Nephron progenitor cell (in vitro differentiated cells): ENCODE data around the gene SLC35F6.
"Not testable (repeated sequence)": the region's sequence is repeated elsewhere in the genome, so short reads cannot be mapped to it uniquely, and the experiment has no call there.

Experiments
- DNase-seq: peaks from one replicate; pipeline ENCODE4 v3.0.0; 2021
- H3K27ac Mint-ChIP-seq: 2 replicates; pipeline ENCODE4 v1.8.0; 2021; ENCODE audit warnings: mild to moderate bottlenecking, moderate library complexity, mixed read lengths
- H3K27me3 Mint-ChIP-seq: 2 replicates; pipeline ENCODE4 v1.8.0; 2021; ENCODE audit warnings: mild to moderate bottlenecking, low read depth, mixed read lengths; ENCODE audit not compliant: poor library complexity
- H3K36me3 Mint-ChIP-seq: 2 replicates; pipeline ENCODE4 v1.8.0; 2021; ENCODE audit warnings: low read depth, mixed read lengths
- H3K4me1 Mint-ChIP-seq: 2 replicates; pipeline ENCODE4 v1.8.0; 2021; ENCODE audit warnings: mixed read lengths
- H3K4me3 Mint-ChIP-seq: 2 replicates; pipeline ENCODE4 v1.8.0; 2021; ENCODE audit warnings: mild to moderate bottlenecking, moderate library complexity, mixed read lengths
- H3K9me3 Mint-ChIP-seq: 2 replicates; pipeline ENCODE4 v1.8.0; 2021; ENCODE audit warnings: mild to moderate bottlenecking, moderate library complexity, mixed read lengths
- TF ChIP-seq, protein P1 (sequence below): fragments of 200-600 bp; sonication (generic); IDR thresholded peaks from 2 replicates; pipeline ENCODE4 v1.5.0; 2021; ENCODE audit warnings: antibody characterized with exemption

The SLC35F6 gene

DNA sequence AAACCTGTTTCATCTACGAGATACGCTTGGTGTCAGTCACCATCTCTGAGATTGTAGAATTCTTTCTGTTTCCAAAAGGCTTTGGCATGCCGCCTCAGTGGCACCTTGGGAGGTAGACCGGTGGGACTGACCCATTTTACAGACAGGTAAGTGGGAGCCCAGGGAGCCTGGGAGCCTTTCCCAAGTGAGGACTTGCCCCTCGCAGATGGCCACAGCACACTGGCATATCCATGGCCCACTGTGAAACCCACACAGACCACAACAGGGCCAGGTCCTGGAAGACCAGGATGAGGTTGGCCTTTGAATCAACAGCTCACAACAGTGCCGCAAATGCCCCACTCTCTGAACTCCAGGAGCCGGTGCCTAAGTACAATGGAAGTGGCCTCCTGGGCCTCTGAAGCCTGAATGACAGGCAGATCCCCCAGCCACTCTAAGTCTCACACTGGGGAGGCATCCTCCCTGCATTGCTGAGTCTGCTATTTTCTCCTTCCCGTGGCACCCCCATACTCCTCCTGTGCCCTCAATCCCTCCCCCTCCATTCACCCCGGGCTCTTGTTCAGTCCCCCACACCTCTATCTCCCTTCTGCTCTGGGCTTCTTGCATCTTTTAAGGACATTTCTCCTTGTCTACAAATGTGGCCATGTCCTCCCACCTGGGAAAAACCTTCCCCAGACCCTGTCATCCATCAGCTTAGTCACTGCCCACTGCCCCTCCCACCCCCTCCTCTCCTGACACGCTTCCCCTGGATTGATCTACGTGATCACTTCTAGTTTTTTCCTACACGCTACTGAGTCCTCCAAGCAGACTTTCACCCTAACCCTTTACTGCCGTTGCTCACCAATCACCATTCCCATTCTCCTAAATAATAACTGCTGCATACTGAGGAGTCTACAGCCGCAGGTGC, 48.0 kb downstream of the SLC35F6 start:
- peaks cover 6% of the 10 kb centered on the region for H3K9me3 Mint-ChIP-seq
- H3K4me1 Mint-ChIP-seq = peaks cover 60% of the 10 kb centered on the region
- H3K27ac Mint-ChIP-seq = no peak overlapping the region
- H3K4me3 Mint-ChIP-seq = no peak overlapping the region
- H3K27me3 Mint-ChIP-seq = peaks cover 15% of the 10 kb centered on the region
- no peaks in the 10 kb centered on the region for H3K36me3 Mint-ChIP-seq
- no peak for DNase-seq
- TF ChIP-seq, protein P1, sequence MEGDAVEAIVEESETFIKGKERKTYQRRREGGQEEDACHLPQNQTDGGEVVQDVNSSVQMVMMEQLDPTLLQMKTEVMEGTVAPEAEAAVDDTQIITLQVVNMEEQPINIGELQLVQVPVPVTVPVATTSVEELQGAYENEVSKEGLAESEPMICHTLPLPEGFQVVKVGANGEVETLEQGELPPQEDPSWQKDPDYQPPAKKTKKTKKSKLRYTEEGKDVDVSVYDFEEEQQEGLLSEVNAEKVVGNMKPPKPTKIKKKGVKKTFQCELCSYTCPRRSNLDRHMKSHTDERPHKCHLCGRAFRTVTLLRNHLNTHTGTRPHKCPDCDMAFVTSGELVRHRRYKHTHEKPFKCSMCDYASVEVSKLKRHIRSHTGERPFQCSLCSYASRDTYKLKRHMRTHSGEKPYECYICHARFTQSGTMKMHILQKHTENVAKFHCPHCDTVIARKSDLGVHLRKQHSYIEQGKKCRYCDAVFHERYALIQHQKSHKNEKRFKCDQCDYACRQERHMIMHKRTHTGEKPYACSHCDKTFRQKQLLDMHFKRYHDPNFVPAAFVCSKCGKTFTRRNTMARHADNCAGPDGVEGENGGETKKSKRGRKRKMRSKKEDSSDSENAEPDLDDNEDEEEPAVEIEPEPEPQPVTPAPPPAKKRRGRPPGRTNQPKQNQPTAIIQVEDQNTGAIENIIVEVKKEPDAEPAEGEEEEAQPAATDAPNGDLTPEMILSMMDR = no peak

GRCh38 chr2:26812731-26813130, 48.6 kb downstream of the SLC35F6 start:
- peaks cover 6% of the 10 kb centered on the region for H3K9me3 Mint-ChIP-seq
- no peak overlapping the region for H3K27ac Mint-ChIP-seq
- DNase-seq = no peak
- TF ChIP-seq, protein P1 = no peak
- peaks cover 54% of the 10 kb centered on the region for H3K4me1 Mint-ChIP-seq
- H3K4me3 Mint-ChIP-seq = no peak overlapping the region
- H3K36me3 Mint-ChIP-seq = no peaks in the 10 kb centered on the region
- H3K27me3 Mint-ChIP-seq = peaks cover 15% of the 10 kb centered on the region

DNA sequence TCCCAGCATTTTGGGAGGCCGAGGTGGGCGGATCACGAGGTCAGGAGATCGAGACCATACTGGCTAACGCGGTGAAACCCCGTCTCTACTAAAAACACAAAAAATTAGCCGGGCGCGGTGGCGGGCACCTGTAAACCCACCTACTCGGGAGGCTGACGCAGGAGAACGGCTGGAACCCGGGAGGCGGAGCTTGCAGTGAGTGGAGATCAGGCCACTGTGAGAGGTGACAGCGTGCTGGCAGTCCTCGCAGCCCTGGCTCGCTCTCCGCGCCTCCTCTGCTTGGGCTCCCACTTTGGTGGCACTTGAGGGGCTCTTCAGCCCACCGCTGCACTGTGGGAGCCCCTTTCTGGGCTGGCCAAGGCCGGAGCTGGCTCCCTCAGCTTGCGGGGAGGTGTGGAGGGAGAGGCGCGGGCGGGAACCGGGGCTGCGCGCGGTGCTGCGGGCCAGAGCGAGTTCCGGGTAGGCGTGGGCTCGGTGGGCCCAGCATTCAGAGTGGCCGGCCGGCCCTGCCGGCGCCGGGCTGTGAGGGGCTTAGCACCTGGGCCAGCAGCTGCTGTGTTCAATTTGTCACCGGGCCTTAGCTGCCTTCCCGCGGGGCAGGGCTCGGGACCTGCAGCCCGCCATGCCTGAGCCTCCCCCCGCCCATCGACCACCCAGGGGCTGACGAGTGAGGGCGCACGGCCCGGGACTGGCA, 50.1 kb downstream of the SLC35F6 start:
- Mint-ChIP-seq H3K4me1 (peaks cover 47% of the 10 kb centered on the region), H3K27me3 (peaks cover 25% of the 10 kb centered on the region)
- not testable (repeated sequence) for DNase-seq, H3K27ac Mint-ChIP-seq, H3K36me3 Mint-ChIP-seq, H3K4me3 Mint-ChIP-seq, H3K9me3 Mint-ChIP-seq

DNA sequence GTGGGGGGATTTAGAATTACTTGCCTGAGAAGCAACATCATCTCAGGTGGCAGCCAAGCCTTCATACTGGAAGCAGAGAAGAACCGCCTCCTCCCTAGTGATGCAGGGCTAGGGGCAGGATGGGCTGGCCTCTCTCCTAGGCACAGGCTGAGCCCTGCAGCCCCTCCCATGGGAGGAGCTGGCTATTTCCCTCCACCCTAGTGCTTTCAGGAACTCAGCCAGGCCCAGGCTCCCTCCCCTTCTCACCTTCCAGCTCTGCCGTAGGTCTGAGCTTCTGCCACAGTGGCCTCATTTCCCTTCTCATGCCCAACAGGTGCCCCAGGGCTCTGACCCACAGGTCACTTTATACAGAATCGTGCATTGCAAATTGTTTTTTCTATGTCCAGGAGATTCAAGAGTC, 52.8 kb downstream of the SLC35F6 start:
- Mint-ChIP-seq H3K4me3 (no peak overlapping the region), H3K9me3 (peaks cover 6% of the 10 kb centered on the region), H3K27me3 (peaks cover 33% of the 10 kb centered on the region), H3K4me1 (peaks cover 29% of the 10 kb centered on the region), H3K27ac (no peak overlapping the region), H3K36me3 (no peaks in the 10 kb centered on the region)
- TF ChIP-seq, protein P1 = no peak
- DNase-seq = no peak

- no peak for DNase-seq
- Mint-ChIP-seq H3K4me3 (no peak overlapping the region), H3K36me3 (no peaks in the 10 kb centered on the region), H3K9me3 (peaks cover 6% of the 10 kb centered on the region), H3K4me1 (peaks cover 17% of the 10 kb centered on the region), H3K27me3 (peaks cover 33% of the 10 kb centered on the region), H3K27ac (no peak overlapping the region)
- TF ChIP-seq, protein P1 = no peak
Observed at GRCh38 chr2:26818255-26818654, 54.2 kb downstream of the SLC35F6 start.

DNA sequence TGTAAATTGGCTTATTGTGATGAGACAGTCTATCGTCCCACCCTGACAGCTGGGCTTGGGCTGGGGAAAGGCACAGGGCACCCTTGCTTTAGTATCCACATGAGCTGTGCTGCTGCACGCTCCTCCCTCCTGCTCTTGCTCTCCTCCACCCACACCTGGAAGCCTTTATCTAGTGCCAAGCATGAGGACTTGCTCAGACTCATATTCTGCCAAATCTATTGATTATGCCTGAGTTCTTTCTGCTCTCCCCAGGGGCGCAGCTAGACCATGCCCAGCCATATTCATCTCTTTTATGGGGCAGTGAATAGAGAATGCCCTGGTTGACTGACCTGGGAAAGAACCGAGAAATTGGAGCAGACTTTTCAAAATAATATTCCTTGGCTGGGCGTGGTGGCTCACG, 54.9 kb downstream of the SLC35F6 start:
- no peak overlapping the region for H3K4me3 Mint-ChIP-seq
- no peaks in the 10 kb centered on the region for H3K36me3 Mint-ChIP-seq
- H3K27me3 Mint-ChIP-seq = peaks cover 33% of the 10 kb centered on the region
- H3K27ac Mint-ChIP-seq = no peak overlapping the region
- DNase-seq = no peak
- peaks cover 6% of the 10 kb centered on the region for H3K9me3 Mint-ChIP-seq
- H3K4me1 Mint-ChIP-seq = peaks cover 17% of the 10 kb centered on the region
- TF ChIP-seq, protein P1 = no peak
